IMR-90 (cell line): ENCODE data around the gene HEXIM1. TPM values are rescaled to one million over a fixed set of nuclear protein-coding genes. Genes with fewer than 3 reads are reported as not detected.
A peak's percentile ranks its signal among the peaks of the same experiment; 100 is the strongest.

ENCODE experiments used
- CHD1 ChIP-seq: IDR thresholded peaks from 2 replicates; pipeline ENCODE4 v1.6.1; 2012; ENCODE audit warnings: low read depth, low read length, improper control_type of control experiment
- MAZ ChIP-seq: IDR thresholded peaks from 2 replicates; pipeline ENCODE4 v1.6.1; 2012; ENCODE audit warnings: low read depth, mild to moderate bottlenecking, low read length, improper control_type of control experiment, moderate library complexity, borderline replicate concordance
- NFE2L2 ChIP-seq: fragments of 150-350 bp; IDR thresholded peaks from 2 replicates; pipeline ENCODE4 v1.6.1; 2016; ENCODE audit warnings: low read depth, mild to moderate bottlenecking, low read length
- RAD21 ChIP-seq: IDR thresholded peaks from 2 replicates; pipeline ENCODE4 v1.6.1; 2012; ENCODE audit warnings: low read length, improper control_type of control experiment
- RCOR1 ChIP-seq: IDR thresholded peaks from 2 replicates; pipeline ENCODE4 v1.6.1; 2012; ENCODE audit warnings: mild to moderate bottlenecking, low read length, improper control_type of control experiment; ENCODE audit not compliant: insufficient replicate concordance
- polyA plus RNA-seq, 3 experiments: library from polyadenylated mRNA; depleted of rRNA; stranded (reverse); fragments of >200 nt; gene quantifications; 2 replicates each; pipeline ENCODE4 v1.2.3, GENCODE V29; 2012; ENCODE audit warnings: low replicate concordance in 1 of 3
- total RNA-seq: library from RNA; depleted of rRNA; stranded (reverse); fragments of >200 nt; gene quantifications from 2 replicates; pipeline ENCODE4 v1.2.3, GENCODE V29; 2012
- TF ChIP-seq, protein P1 (sequence below): fragments of 150-350 bp; IDR thresholded peaks from 2 replicates; pipeline ENCODE4 v1.6.1; 2017; ENCODE audit warnings: mild to moderate bottlenecking, antibody characterized with exemption, low read length, low read depth

Gene HEXIM1
- total and polyA plus RNA-seq, 2 of the 4 experiments (the other 2 are of a cell fraction), result 5.9 to 14.5 TPM

DNA sequence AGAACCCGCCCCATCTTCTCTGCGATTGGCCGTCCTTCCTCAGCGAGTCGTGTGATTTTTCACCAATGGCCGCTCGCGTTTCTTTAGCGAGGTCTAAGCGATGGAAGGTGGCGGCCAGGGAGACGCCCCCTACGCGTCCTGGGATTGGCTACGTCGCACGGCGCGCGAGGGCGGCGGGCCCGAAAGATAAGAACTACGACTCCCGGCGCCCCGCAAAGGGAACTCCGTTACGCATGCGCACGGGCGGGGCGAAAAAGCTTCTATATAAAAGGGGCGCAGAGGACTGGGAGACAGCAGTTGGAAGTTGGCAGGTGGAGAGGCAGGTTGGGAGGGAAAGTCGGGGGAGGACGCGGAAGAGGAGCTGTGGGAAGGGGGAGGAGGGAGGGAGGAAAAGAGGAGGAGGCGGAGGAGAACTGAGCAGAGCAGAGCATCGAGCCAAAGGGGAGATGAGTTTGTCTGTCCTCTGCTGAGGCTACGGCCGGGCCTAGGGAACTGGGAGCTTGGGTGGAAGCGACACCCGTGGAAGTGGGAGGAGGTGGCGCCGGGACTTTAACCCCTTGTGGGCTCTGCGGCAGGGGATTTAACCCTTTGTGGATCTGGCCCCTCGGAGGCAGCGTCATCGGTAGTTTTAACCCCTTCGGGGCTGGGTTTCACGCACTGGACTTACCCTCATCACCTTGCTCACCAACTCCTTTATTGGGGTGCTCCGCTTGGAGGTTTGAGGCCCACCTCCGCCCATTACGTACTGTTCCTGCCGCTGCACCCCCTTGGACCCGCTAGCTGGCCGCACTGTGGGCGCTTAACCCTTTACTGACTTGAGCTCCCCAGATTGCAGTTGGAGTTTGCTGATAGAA lies at the start of gene HEXIM1 (continued):
- TF ChIP-seq CHD1 (no peak), NFE2L2 (no peak), MAZ (peak; percentile 100), RCOR1 (peak; percentile 88), RAD21 (no peak)
- TF ChIP-seq, protein P1, sequence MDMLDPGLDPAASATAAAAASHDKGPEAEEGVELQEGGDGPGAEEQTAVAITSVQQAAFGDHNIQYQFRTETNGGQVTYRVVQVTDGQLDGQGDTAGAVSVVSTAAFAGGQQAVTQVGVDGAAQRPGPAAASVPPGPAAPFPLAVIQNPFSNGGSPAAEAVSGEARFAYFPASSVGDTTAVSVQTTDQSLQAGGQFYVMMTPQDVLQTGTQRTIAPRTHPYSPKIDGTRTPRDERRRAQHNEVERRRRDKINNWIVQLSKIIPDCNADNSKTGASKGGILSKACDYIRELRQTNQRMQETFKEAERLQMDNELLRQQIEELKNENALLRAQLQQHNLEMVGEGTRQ, result peak; percentile 24
